Liver (tissue), 9 donors: ENCODE measurements around the gene ABL1. TPM values are rescaled to one million over a fixed set of nuclear protein-coding genes. Genes with fewer than 3 reads are reported as not detected.

Source experiments
- DNase-seq: peaks from one replicate; pipeline ENCODE4 v3.0.0-alpha.2; 2017; ENCODE audit warnings: low spot score
- H3K27ac ChIP-seq, 2 donors: one replicate each; pipeline ENCODE4 v1.7.0; 2013; ENCODE audit warnings: inconsistent platforms in 2 of 2, low read length in 2 of 2, control low read depth in 1 of 2, low read depth in 1 of 2, mild to moderate bottlenecking in 1 of 2
- H3K27me3 ChIP-seq, 4 donors: one replicate each; pipeline versions ENCODE4 v1.6.1 to v1.7.0; 2013; ENCODE audit warnings: low read length in 3 of 4, inconsistent platforms in 1 of 4, mild to moderate bottlenecking in 1 of 4, moderate library complexity in 1 of 4; ENCODE audit not compliant: control insufficient read depth in 4 of 4, insufficient read depth in 4 of 4
- H3K36me3 ChIP-seq, 4 donors: one replicate each; pipeline versions ENCODE4 v1.6.1 to v1.7.0; 2013; ENCODE audit warnings: low read length in 3 of 4, mild to moderate bottlenecking in 3 of 4, low read depth in 1 of 4, moderate library complexity in 1 of 4; ENCODE audit not compliant: control insufficient read depth in 4 of 4, insufficient read depth in 3 of 4
- H3K4me1 ChIP-seq, 4 donors: one replicate each; pipeline versions ENCODE4 v1.6.1 to v1.7.0; 2013; ENCODE audit warnings: low read length in 3 of 4, mild to moderate bottlenecking in 3 of 4, moderate library complexity in 1 of 4; ENCODE audit not compliant: control insufficient read depth in 4 of 4, insufficient read depth in 4 of 4
- H3K4me3 ChIP-seq, 3 donors: one replicate each; pipeline versions ENCODE4 v1.6.1 to v1.7.0; 2013; ENCODE audit warnings: low read length in 3 of 3, control low read depth in 1 of 3, low read depth in 1 of 3, mild to moderate bottlenecking in 1 of 3
- H3K9ac ChIP-seq, 2 donors: one replicate each; pipeline ENCODE4 v1.7.0; 2013; ENCODE audit warnings: low read length in 2 of 2, mild to moderate bottlenecking in 2 of 2, moderate library complexity in 2 of 2, control low read depth in 1 of 2, low read depth in 1 of 2
- H3K9me3 ChIP-seq, 4 donors: one replicate each; pipeline versions ENCODE4 v1.6.1 to v1.7.0; 2013; ENCODE audit warnings: low read length in 3 of 4; ENCODE audit not compliant: control insufficient read depth in 4 of 4
- ATF3 ChIP-seq: IDR thresholded peaks from 2 replicates; pipeline ENCODE4 v1.6.1; 2016; ENCODE audit warnings: antibody characterized with exemption
- EGR1 ChIP-seq, 2 donors: IDR thresholded peaks; 2 replicates each; pipeline ENCODE4 v1.6.1; 2016 to 2018; ENCODE audit warnings: antibody characterized with exemption in 2 of 2, low read depth in 2 of 2
- FOXA1 ChIP-seq: IDR thresholded peaks from 2 replicates; pipeline ENCODE4 v1.6.1; 2016; ENCODE audit warnings: antibody characterized with exemption
- FOXA2 ChIP-seq: IDR thresholded peaks from 2 replicates; pipeline ENCODE4 v1.6.1; 2016; ENCODE audit warnings: antibody characterized with exemption
- GABPA ChIP-seq, 2 donors: IDR thresholded peaks in 1 of 2; conservative IDR thresholded peaks in 1 of 2; 2 replicates each; pipeline ENCODE4 v1.6.1; 2016; ENCODE audit warnings: antibody characterized with exemption in 2 of 2, mild to moderate bottlenecking in 1 of 2, moderate library complexity in 1 of 2
- HNF4A ChIP-seq, 2 donors: conservative IDR thresholded peaks; 2 replicates each; pipeline ENCODE4 v1.6.1; 2016; ENCODE audit warnings: antibody characterized with exemption in 2 of 2, mild to moderate bottlenecking in 2 of 2
- HNF4G ChIP-seq: IDR thresholded peaks from 2 replicates; pipeline ENCODE4 v1.6.1; 2016; ENCODE audit warnings: antibody characterized with exemption
- MAX ChIP-seq: IDR thresholded peaks from 2 replicates; pipeline ENCODE4 v1.6.1; 2016; ENCODE audit warnings: antibody characterized with exemption
- NR2F2 ChIP-seq: IDR thresholded peaks from 2 replicates; pipeline ENCODE4 v1.6.1; 2016; ENCODE audit warnings: antibody characterized with exemption
- RAD21 ChIP-seq, 2 donors: IDR thresholded peaks; 2 replicates each; pipeline ENCODE4 v1.6.1; 2016; ENCODE audit warnings: antibody characterized with exemption in 2 of 2, mild to moderate bottlenecking in 2 of 2
- REST ChIP-seq: IDR thresholded peaks from 2 replicates; pipeline ENCODE4 v1.6.1; 2016; ENCODE audit warnings: antibody characterized with exemption, mild to moderate bottlenecking
- RXRA ChIP-seq, 2 donors: IDR thresholded peaks; 2 replicates each; pipeline ENCODE4 v1.6.1; 2017 to 2018; ENCODE audit warnings: antibody characterized with exemption in 2 of 2, mild to moderate bottlenecking in 1 of 2
- SP1 ChIP-seq: IDR thresholded peaks from 2 replicates; pipeline ENCODE4 v1.6.1; 2018; ENCODE audit warnings: antibody characterized with exemption, mild to moderate bottlenecking
- TAF1 ChIP-seq: conservative IDR thresholded peaks from 2 replicates; pipeline ENCODE4 v1.6.1; 2016; ENCODE audit warnings: antibody characterized with exemption, mild to moderate bottlenecking
- YY1 ChIP-seq: IDR thresholded peaks from 2 replicates; pipeline ENCODE4 v1.6.1; 2016; ENCODE audit warnings: antibody characterized with exemption, mild to moderate bottlenecking
- ZBTB33 ChIP-seq: IDR thresholded peaks from 2 replicates; pipeline ENCODE4 v1.6.1; 2016; ENCODE audit warnings: antibody characterized with exemption
- WGBS: extraction: QIAGEN DNeasy Blood & Tissue Kit; methylation state at CpG from one replicate; pipeline ENCODE4 v1.1.7; 2013; 5-methylcytosine and 5-hydroxymethylcytosine counted together
- polyA plus RNA-seq, 2 donors: library from polyadenylated mRNA; stranded (reverse) in 1 of 2; unstranded in 1 of 2; fragments of 200-250 nt in 1 of 2; fragments of >200 nt in 1 of 2; fragmentation: Nextera tagmentation in 1 of 2; extraction: Ambion mirVana in 1 of 2; gene quantifications; one replicate each; pipeline versions ENCODE4 v1.2.1 to v1.2.3, GENCODE V29; 2013 to 2015
- total RNA-seq, 2 donors: library from RNA; depleted of rRNA; stranded (reverse); fragments of >200 nt; gene quantifications; one replicate each; pipeline ENCODE4 v1.2.3, GENCODE V29; 2014
- donor health status: healthy.
- donor health status: healthy.
- donor health status: healthy.
- donor health status: healthy.
- donor health status: healthy.

ABL1 gene
- total and polyA plus RNA-seq, 4 donors, result 4.2 to 14.2 (median 10.9) TPM

- H3K4me3 ChIP-seq, result no peak overlapping the region
- H3K9me3 ChIP-seq, result no peaks in the 10 kb centered on the region
- H3K36me3 ChIP-seq, result peaks cover 20 to 74% (median 40%) of the 10 kb centered on the region in 4 donors
- no peak overlapping the region for H3K9ac ChIP-seq
- H3K27ac ChIP-seq, result no peak overlapping the region
- no peak for DNase-seq
- H3K4me1 ChIP-seq, result no peaks in the 10 kb centered on the region
- WGBS, result 93% methylated on average over 6 of the region's 6 CpGs
- no peaks in the 10 kb centered on the region for H3K27me3 ChIP-seq
- no peak for TF ChIP-seq GABPA (IDR thresholded peaks at IDR 0.05 in 1 of 2, conservative IDR thresholded peaks at IDR 0.05 in 1 of 2)
- no peak for TF ChIP-seq ZBTB33
- TF ChIP-seq HNF4A (conservative IDR thresholded peaks at IDR 0.05), result no peak
- TF ChIP-seq SP1, result no peak
- no peak for TF ChIP-seq TAF1
- no peak for TF ChIP-seq NR2F2
- no peak for TF ChIP-seq EGR1 (IDR thresholded peaks at IDR 0.05; ENCODE audit: low read depth in 2 of 2)
- no peak for TF ChIP-seq RAD21 (IDR thresholded peaks at IDR 0.05)
- no peak for TF ChIP-seq HNF4G
- no peak for TF ChIP-seq REST
- TF ChIP-seq YY1, result no peak
- no peak for TF ChIP-seq ATF3
- TF ChIP-seq FOXA2, result no peak
- TF ChIP-seq FOXA1, result no peak
- no peak for TF ChIP-seq RXRA (IDR thresholded peaks at IDR 0.05)
- no peak for TF ChIP-seq MAX
Measured at GRCh38 chr9:130881516-130881915, 46.5 kb downstream of the ABL1 start.

GRCh38 chr9:130882696-130883225 is 47.7 kb downstream of the ABL1 start:
- DNase-seq, result no peak

More at GRCh38 chr9:130882696-130883225, 47.7 kb downstream of the ABL1 start:
- Histone ChIP-seq H3K9me3 (no peaks in the 10 kb centered on the region), H3K4me1 (no peaks in the 10 kb centered on the region), H3K9ac (no peak overlapping the region), H3K27me3 (no peaks in the 10 kb centered on the region), H3K36me3 (peaks cover 20 to 81% (median 43%) of the 10 kb centered on the region in 4 donors), H3K27ac (no peak overlapping the region), H3K4me3 (no peak overlapping the region)
- TF ChIP-seq EGR1 (IDR thresholded peaks at IDR 0.05; ENCODE audit: low read depth in 2 of 2) (no peak), NR2F2 (no peak), GABPA (IDR thresholded peaks at IDR 0.05 in 1 of 2, conservative IDR thresholded peaks at IDR 0.05 in 1 of 2) (no peak), FOXA2 (no peak), TAF1 (no peak)
- WGBS, result 89% methylated on average over 15 of the region's 15 CpGs
